ENCODE results near the gene SNX8. TPM values are rescaled to one million over a fixed set of nuclear protein-coding genes. Genes with fewer than 3 reads are reported as not detected.

SNX8 gene
- total and polyA plus RNA-seq, 2 of the 13 experiments (the other 11 are each of a cell fraction or from before 2014, with no cell fraction given), result 20.6 to 45.2 TPM

GRCh38 chr7:2282185-2282751 is 32.0 kb downstream of the SNX8 start:
- no peak for TF ChIP-seq GATAD2A (CRISPR knock-in tag; IDR thresholded peaks at IDR 0.05)
- TF ChIP-seq RFX5 (IDR thresholded peaks at IDR 0.05; ENCODE audit: low read depth, low read length), result no peak
- TF ChIP-seq ZNF709 (CRISPR knock-in tag; IDR thresholded peaks at IDR 0.05), result no peak
- no peak for TF ChIP-seq ZNF276 (CRISPR knock-in tag; IDR thresholded peaks at IDR 0.05; ENCODE audit: low read depth)
- TF ChIP-seq HOXA5 (CRISPR knock-in tag; IDR thresholded peaks at IDR 0.05), result no peak
- no peak for TF ChIP-seq MXD4 (CRISPR knock-in tag; IDR thresholded peaks at IDR 0.05)
- no peak for TF ChIP-seq KAT2B (IDR thresholded peaks at IDR 0.05; ENCODE audit: borderline replicate concordance, low read depth, low read length)
- TF ChIP-seq ZNF180 (CRISPR knock-in tag; IDR thresholded peaks at IDR 0.05; ENCODE audit: borderline replicate concordance, low read depth), result no peak
- WGBS (ENCODE audit: low lambda C conversion rate), result 83% methylated on average over 13 of the region's 14 CpGs
- Histone ChIP-seq H3K79me2 (ENCODE audit: insufficient read depth, low read length) (peaks cover 17% of the 10 kb centered on the region), H3K4me2 (ENCODE audit: low read depth, low read length) (no peak overlapping the region), H3K4me1 (ENCODE audit: insufficient read depth, low read length) (peaks cover 42% of the 10 kb centered on the region), H4K20me1 (ENCODE audit: insufficient read depth, low read length) (no peaks in the 10 kb centered on the region), H2AFZ (ENCODE audit: low read length) (no peak overlapping the region), H3K27ac (ENCODE audit: extremely low read length, insufficient read depth, low read length) (no peak overlapping the region), H3K36me3 (replicated peaks in 1 of 2; ENCODE audit: control insufficient read depth in 1 of 2, insufficient read depth in 2 of 2, low read length in 2 of 2) (peaks cover 3 to 4% of the 10 kb centered on the region in 2 experiments; a peak in 2 of 5 replicates), H3K4me3 (replicated peaks in 1 of 3; ENCODE audit: insufficient read depth in 1 of 3, low read depth in 2 of 3, low read length in 3 of 3) (no peak overlapping the region), H3K9ac (ENCODE audit: insufficient read depth, low read depth, low read length) (no peak overlapping the region), H3K27me3 (ENCODE audit: control insufficient read depth in 1 of 2, insufficient read depth in 2 of 2, low read length in 2 of 2) (no peaks in the 10 kb centered on the region), H3K9me3 (ENCODE audit: low read length) (no peaks in the 10 kb centered on the region)
- no peak for FAIRE-seq
- CTCF ChIA-PET (ENCODE audit: low intra/inter-chr PET ratio, low total read pairs), result no interaction called here
- no peak for ATAC-seq
- POLR2A ChIA-PET, result no interaction called here
- in situ Hi-C loops (cut with HindIII; ENCODE audit: extremely low pct_ligation_motif_present, low pct_unique_long_range_greater_than_20kb), result no loop called here
- BruUV-seq (replicated peaks), result no TSS peak
- no peak for DNase-seq (ENCODE audit: low spot score)
- intact Hi-C loops (cut with micrococcal nuclease; ENCODE audit: unreplicated experiment), result no loop called here

Data from HepG2 (cell line).